Measurements from ENCODE around the gene COQ10A.

GRCh38 chr12:56258820-56259183, 7.9 kb upstream of the COQ10A start:
- TF ChIP-seq, protein P1, sequence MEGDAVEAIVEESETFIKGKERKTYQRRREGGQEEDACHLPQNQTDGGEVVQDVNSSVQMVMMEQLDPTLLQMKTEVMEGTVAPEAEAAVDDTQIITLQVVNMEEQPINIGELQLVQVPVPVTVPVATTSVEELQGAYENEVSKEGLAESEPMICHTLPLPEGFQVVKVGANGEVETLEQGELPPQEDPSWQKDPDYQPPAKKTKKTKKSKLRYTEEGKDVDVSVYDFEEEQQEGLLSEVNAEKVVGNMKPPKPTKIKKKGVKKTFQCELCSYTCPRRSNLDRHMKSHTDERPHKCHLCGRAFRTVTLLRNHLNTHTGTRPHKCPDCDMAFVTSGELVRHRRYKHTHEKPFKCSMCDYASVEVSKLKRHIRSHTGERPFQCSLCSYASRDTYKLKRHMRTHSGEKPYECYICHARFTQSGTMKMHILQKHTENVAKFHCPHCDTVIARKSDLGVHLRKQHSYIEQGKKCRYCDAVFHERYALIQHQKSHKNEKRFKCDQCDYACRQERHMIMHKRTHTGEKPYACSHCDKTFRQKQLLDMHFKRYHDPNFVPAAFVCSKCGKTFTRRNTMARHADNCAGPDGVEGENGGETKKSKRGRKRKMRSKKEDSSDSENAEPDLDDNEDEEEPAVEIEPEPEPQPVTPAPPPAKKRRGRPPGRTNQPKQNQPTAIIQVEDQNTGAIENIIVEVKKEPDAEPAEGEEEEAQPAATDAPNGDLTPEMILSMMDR (IDR thresholded peaks at IDR 0.05; ENCODE audit: insufficient read depth, low read length, poor library complexity, severe bottlenecking), result no peak
- no peak for TF ChIP-seq EZH2phosphoT487 (conservative IDR thresholded peaks at IDR 0.05; ENCODE audit: low read length)

All from SU-DHL-6 (cell line).